ENCODE data around the gene NUAK1.
"Not testable (repeated sequence)": the region's sequence is repeated elsewhere in the genome, so short reads cannot be mapped to it uniquely, and the experiment has no call there.

Gene NUAK1

DNA sequence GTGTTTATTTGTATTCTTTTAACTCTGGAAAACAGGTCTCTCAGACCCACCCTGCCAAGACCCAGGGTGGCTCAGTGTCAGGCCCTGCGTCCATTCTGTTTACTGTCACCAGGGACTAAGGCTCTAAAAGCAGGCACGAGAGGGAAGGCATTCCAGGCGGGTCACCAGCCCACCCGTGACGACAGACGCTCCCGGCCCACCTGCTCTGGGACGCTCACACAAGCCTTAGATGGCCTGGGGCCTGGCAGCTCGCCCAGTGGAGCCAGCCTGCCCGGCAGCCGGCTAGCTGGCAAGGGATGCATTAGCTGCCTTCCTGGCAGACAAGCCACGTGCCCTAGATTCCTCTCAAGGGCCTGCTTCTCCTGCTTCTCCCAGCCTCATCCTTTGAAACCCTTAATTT is 9.2 kb upstream of the NUAK1 start:
- no peak for DNase-seq (ENCODE audit: low read depth in 3 of 3)

- no peak for DNase-seq (ENCODE audit: low read depth in 3 of 3)
These were observed 8.2 kb upstream of the NUAK1 start for GRCh38 chr12:106146987-106147386.

DNA sequence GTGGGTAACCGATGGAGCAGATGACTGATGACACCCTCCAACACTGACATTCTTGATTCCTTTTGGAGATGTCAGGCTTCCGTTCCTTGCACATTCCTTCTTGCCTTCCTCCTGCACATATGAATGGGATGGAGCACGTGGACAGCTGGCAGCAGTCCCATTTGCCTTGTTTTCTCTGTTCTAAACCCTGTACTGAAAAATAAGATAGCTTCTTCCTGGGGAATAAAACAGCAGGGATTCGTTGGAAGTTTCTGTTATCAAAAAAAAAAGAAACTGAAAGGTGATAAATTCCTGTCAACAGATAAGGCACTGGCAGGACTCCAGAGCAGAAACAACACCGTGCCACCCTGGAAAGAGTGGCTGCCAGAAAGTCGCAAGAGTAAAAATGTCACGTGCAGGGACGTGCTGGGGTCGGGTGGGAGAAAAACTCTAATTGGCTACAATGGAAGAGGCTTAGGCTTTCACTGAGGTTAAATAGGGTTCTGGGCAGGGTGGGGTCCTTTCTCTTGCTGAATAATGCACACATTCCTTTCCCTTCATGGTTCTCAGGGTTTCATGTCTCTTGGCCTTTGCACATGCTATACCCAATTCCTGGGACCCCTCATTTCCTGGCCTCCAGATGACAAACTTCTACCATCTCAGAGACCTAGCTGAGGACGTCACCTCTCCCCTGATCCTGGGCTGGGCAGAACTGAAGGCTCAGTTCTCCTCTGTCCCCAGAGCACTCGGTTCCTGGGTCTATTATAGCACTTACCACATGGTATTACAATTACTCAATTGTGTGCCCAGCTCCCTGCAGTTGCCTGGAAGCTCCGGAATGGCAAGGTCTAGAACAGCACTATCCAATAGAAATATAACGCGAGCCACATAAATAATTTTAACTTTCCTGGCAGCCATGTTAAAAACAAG is 7.0 kb upstream of the NUAK1 start:
- DNase-seq (ENCODE audit: low read depth in 3 of 3), result no peak

DNA sequence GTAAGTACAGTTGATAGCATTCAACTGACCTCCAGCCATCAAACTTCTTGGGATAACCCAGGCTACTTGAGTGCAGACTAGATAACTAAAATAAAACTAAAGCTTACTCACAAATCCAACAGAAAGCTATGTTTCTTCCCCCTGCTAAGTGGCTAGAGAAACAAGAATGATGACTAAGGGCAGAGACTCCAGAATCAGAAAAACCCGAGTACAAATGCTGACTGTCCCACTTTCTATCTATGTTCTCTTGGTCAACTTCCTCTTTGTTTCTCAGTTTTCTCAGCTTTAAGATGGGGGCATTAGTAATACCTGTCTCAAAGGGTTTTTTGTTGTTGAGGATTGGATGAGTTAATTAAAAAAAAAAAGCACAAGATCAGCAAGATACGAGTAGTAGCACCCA is 6.1 kb upstream of the NUAK1 start:
- DNase-seq (ENCODE audit: low read depth in 3 of 3), result no peak

DNA sequence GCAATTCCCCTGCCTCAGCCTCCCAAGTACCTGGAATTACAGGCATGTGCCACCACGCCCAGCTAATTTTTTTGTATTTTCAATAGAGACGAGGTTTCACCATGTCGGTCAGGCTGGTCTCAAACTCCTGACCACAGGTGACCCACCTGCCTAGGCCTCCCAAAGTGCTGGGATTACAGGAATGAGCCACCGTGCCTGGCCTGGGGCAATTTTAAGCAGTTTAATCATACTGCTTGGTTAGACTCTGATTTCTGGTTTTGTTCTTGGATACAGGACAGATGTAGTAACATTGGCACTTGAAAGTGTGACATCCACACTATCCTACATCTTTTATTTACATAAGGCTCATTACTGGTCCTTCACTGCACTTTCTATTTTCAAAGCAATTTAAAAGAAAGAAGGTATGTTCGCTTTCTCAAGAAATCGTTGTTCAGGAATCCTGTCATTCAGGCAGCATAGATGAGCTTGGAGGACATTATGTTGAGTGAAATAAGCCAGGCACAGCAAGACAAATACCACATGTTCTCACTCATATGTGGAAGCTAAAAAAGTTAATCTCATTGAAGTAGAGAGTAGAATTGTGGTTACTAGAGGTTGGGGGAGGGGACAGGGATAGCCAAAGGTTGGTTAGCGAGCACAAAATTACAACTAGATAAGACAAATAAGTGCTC is 4.0 kb upstream of the NUAK1 start:
- DNase-seq (ENCODE audit: low read depth in 3 of 3), result no peak

- DNase-seq (ENCODE audit: low read depth in 3 of 3), result not testable (repeated sequence)
These were observed 3.2 kb upstream of the NUAK1 start for GRCh38 chr12:106141920-106142319.

GRCh38 chr12:106141452-106141851 is 2.7 kb upstream of the NUAK1 start:
- no peak for DNase-seq (ENCODE audit: low read depth in 3 of 3)

- DNase-seq (ENCODE audit: low read depth in 3 of 3), result no peak
These were observed 2.2 kb upstream of the NUAK1 start for GRCh38 chr12:106141003-106141402.

- DNase-seq (ENCODE audit: low read depth in 3 of 3), result no peak
These were observed 1.7 kb upstream of the NUAK1 start for GRCh38 chr12:106140223-106140986.

GRCh38 chr12:106139422-106140171 is 843 bp upstream of the NUAK1 start:
- peak in 1 of 3 experiments; percentile 15 for DNase-seq (ENCODE audit: low read depth in 3 of 3)

DNA sequence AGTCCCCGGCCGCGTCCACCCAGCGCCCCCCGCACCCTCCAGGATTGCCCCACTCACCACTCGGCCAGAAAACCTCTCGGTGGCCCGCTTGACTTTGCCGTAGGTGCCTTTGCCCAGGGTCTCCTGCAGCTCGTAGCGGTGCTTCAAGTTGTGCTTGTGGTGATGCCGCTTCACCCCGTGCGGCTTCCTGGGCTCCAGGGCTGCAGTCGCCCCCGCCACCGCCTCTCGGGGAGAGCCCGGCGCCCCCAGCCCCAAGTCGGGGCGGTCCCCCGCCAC is 459 bp downstream of the NUAK1 start:
- no peak for DNase-seq (ENCODE audit: low read depth in 3 of 3)

GRCh38 chr12:106137530-106138356 is 1.0 kb downstream of the NUAK1 start:
- no peak for DNase-seq (ENCODE audit: low read depth in 3 of 3)

DNA sequence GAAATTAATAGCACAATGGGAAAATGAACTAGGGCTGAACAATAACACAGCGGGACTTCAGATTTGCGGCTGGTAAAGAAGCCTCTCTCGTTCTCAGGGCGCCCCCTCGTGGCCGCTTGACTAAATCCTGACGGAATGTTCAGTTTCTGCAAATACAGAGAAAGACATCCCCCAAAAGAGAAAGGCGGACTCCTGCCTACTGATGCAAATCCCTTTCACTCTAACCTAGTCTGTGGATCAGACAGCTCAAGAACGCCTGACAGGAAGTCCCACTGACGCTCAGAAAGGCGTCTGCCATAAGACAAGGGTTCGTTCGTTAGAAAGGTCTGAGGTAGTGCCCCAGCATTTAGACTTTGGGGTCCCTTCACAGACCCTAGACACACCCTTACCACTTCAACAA is 2.5 kb downstream of the NUAK1 start:
- peak; percentile 39 to 67 (median 52) for DNase-seq (ENCODE audit: low read depth in 3 of 3)

GRCh38 chr12:106135781-106136180 is 3.0 kb downstream of the NUAK1 start:
- no peak for DNase-seq (ENCODE audit: low read depth in 3 of 3)

DNA sequence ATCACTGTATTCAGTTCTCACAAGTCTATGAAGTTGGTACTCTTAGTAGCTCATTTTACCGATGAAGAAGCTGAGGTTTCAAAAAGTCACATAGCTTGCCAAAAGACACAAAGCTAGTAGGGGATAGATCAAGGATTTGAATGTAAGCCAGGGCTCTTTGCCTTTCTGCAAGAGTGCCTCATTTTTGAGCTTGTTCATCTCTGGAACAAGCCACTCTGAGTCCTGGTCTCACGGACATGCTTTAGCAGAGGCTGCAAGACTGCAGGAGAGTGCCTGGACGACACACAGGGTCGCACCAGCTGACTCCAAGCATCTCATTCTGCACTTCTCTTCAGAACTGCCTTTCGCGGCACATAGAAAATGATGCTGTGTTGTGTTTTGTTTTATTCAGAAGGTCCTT is 3.7 kb downstream of the NUAK1 start:
- no peak for DNase-seq (ENCODE audit: low read depth in 3 of 3)

GRCh38 chr12:106134294-106134949 is 4.3 kb downstream of the NUAK1 start:
- DNase-seq (ENCODE audit: low read depth in 3 of 3), result no peak

- DNase-seq (ENCODE audit: low read depth in 3 of 3), result no peak
These were observed 5.3 kb downstream of the NUAK1 start for GRCh38 chr12:106133136-106134087.

- DNase-seq (ENCODE audit: low read depth in 3 of 3), result no peak
These were observed 6.3 kb downstream of the NUAK1 start for GRCh38 chr12:106132175-106133135.

Data from stimulated activated CD4-positive, alpha-beta T cell treated with anti-CD3 and anti-CD28 coated beads, TNF-alpha, amount 100 ng/mL, for 4 hours (primary cell).